GM08714 (cell line): ENCODE measurements around the gene ELP5.

ENCODE experiments used
- H3K4me3 ChIP-seq: fragments of 200-500 bp; sonication (Bioruptor generic); 2 replicates; pipeline ENCODE4 v1.5.1; 2014; ENCODE audit warnings: mild to moderate bottlenecking, low read length, inconsistent platforms
- ZNF274 ChIP-seq: IDR thresholded peaks from 2 replicates; pipeline ENCODE4 v1.6.1; 2012; ENCODE audit warnings: mild to moderate bottlenecking, low read depth, low read length

Gene ELP5

GRCh38 chr17:7308625-7309433 is 56.8 kb downstream of the ELP5 start:
- H3K4me3 ChIP-seq, result peak overlapping the region; percentile 94
- no peak for TF ChIP-seq ZNF274
